ENCODE data around the gene SMPDL3B.

The SMPDL3B gene, protein sequence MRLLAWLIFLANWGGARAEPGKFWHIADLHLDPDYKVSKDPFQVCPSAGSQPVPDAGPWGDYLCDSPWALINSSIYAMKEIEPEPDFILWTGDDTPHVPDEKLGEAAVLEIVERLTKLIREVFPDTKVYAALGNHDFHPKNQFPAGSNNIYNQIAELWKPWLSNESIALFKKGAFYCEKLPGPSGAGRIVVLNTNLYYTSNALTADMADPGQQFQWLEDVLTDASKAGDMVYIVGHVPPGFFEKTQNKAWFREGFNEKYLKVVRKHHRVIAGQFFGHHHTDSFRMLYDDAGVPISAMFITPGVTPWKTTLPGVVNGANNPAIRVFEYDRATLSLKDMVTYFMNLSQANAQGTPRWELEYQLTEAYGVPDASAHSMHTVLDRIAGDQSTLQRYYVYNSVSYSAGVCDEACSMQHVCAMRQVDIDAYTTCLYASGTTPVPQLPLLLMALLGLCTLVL

DNA sequence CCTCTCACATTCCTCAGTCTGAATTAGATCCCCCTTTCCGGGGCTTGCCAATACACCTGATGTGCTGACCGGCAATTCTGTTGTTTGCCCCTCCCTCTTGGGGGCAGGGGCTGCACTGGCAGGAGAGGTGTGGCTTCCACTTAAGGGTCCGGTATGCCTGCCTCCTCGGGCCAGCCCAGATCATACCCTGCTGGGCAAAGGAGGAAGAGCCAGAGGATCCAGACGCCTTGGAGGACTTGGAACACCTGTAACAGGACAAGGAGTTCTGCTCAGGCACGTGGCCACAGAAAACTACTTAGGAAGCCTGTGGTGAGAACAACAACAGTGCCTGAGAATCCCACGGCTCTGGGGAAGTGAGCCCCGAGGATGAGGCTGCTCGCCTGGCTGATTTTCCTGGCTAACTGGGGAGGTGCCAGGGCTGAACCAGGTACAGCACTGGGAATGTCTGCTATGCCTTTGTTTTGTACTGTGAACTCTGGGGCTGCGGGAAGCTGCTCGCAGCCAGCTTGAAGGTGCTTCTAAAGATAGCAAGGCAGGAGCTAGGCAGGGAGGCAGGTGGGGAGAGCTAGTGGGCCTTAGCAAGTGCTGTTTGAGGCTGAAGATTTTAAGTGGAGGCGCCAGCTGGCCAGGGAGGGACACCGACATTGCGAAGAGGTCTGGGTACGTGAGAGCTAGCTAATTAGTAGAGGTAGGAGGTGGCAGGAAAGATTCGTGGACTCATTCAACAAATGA is at the start of gene SMPDL3B:
TSS of gene SMPDL3B (plus strand) at position 183 of the 732 bp plus-strand sequence. CDS start at position 367, 184 bp downstream.
- DNase-seq: no peak

DNA sequence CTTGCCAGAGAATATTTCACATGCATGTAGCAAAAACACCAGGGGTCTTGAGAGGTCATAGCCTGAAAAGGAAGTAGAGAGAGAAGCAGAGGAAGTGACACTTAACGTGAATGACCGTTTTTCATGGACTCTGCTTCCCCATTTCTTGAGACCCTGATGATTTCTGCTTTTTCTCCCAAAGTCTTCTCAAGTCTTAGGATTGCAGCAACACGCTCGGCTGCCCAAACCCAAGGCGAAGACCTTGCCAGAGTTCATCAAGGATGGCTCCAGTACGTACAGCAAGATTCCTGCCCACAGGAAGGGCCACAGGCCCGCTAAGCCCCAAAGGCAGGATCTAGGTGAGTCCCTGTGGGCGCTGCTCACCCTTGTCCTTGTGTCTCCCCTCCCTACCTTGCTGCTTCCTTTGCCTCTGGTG is 49.7 kb upstream of the SMPDL3B start:
- no peak for DNase-seq

DNA sequence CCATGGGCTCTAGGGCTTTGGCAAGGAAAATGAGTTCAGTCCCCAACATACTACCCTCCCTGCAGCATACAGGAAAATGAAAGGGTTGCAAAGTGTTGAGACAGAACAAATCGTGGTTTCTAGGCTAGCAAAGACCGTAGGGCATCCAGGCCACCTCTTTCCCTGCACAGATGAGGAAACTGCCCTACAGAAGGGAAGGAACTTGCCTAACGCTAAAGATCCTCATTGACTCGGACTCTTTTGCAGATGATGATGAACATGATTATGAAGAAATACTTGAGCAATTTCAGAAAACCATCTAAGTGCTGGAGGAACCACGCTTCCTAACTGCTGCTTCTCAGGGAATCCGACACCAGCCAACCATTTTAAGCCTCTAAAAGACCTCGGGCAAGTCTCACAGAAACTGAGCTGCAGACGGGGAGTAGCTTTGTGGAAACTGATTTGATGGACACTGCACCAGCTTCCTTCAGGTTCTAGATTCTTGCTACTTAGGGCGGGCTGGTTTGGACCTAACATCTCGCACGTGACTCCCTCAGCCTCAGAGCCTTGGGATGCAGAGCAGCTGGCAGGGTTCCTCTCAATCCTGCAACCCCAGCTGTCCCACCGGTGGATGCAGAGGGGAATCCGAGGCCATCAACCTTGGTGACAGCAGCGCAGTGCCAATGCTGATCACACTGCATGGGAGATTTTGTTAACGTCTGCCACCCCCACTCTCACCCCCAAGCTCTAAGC is 49.0 kb upstream of the SMPDL3B start:
- no peak for DNase-seq

DNA sequence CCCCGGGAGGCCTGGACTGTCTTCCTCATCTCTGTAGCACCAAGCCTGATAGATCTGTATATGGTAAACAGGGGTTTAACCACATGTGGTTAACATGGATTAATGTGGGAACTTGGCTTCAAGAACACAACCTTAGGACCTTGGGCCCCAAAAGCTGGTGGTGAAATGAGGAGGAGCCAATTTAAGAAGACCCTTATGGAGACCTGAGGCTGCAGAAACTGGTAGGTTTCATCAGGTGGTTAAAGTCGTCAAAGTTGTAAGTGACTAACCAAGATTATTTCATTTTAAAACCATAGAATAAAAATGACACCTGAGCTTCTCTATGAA is 48.5 kb upstream of the SMPDL3B start:
- DNase-seq: no peak

DNA sequence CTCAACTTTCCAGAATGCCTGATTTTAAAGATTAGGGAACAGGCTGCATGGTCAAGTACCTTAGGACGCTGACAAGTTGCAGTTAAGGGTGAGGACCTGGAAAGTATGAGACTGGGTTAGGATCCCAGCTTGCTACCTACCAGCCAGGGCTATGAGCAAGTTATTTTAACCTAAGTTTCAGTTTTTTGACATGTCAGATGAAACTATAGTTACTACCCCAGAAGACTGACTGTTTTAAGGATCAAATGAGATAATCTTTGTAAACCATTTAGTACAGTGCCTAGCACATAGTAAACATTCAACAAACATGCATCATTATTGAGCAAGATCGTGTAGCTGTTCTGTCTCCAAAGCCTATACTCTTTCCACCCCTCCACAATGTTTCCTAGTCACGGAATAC is 48.1 kb upstream of the SMPDL3B start:
- DNase-seq: no peak

DNA sequence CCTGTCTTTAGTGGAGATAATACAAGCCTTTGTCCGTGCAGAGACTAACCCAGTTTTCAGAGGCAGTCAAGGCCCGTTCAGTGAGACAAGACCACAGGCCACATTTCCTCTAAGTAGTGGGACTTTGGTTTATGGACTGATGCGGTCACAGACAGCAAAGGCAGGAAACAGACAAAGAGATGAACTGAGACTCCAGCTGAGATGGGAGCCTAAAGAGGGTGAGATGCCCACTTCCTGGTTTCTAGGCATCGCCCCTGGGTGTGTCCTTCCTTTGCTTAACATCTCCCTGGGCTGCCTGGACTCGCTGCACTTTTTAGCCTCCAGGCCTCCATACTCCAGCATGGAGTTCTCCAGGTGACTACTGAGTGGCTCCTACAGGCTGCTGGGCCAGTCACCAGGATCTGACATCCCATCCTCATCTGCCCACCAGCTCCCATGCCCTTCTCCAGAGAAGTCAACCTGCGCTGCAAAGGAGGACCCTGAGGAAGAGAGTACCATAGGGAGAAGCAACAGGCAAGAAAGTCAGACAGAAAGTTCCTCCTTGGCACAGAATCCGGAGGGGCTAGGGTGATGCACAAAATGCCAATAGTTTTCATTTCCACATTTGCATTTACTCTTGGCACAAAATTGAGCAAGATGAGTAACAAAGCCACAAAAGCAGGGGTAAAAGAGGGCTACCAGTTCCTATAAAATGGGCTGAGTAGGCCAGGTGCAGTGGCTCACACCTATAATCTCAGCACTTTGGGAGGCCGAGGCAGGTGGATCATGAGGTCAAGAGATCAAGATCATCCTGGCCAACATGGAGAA is 47.4 kb upstream of the SMPDL3B start:
- no peak for DNase-seq

DNA sequence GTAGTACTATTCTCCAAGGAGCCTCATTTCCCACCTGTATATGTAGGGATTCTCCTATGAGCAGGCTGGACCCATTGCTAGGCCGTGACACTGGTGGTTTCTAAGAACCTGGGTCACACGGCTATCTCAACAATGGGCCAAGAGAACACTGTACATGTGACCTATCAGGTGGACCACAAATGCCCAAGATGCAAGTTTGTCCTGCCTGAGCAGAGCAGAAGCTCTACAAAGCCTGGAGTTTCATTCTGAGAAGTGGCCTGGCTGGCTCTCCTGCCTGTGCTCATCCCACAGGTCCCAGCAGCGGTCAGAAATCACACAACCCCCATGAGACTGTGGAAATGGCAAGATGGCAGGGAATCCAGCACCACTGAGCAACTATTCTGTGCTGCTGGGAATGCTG is 45.3 kb upstream of the SMPDL3B start:
- DNase-seq: no peak

DNA sequence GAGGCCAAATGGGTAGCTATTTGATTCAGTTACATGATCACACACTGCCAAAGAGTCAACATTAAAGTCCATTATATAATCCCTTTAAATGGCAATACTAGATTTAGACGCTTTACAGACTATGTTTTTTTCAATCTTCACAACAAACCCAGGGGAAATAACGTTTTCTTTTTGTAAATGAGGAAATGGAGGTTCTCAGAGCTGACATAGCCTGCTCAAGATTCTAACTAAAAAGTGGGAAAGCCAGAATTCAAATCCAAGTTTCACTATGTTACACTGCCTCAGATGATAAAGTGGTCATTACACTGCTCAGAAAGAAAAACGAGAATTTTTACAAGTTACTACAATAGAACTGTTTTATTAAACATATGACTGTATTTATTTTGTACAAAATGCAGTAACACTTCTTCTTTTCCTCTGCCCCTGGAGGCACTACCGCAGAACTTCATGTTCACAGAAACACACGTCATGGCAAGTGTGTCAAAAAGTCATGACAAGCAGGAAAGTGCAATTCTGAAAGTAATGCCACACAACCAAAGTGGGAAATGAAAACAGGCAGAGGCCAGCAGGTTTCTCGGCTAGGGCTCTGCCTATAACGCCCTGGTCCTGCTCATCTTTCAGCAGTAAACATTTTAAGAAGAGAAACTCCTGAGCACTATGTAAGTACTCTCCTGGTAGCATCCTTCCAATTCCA is 43.5 kb upstream of the SMPDL3B start:
- DNase-seq: no peak

DNA sequence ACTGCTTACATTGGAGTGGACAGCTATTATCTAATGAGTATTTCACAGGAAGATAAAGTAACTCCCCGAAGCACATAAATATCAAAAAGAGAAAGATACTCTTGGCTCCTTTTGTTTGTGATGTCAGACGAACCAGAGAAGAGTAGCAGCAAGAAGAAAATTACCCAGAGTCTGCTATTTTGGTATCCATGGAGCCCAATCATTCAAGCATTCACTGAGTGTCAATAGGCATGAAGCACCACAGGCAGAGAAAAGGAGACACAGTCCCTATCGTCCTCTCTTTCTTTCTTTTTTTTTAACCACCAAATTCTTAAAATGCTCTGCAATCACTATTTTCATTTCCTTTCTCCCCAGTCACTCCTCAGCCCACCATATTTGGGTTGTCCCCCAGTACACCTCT is 40.3 kb upstream of the SMPDL3B start:
- DNase-seq: no peak

DNA sequence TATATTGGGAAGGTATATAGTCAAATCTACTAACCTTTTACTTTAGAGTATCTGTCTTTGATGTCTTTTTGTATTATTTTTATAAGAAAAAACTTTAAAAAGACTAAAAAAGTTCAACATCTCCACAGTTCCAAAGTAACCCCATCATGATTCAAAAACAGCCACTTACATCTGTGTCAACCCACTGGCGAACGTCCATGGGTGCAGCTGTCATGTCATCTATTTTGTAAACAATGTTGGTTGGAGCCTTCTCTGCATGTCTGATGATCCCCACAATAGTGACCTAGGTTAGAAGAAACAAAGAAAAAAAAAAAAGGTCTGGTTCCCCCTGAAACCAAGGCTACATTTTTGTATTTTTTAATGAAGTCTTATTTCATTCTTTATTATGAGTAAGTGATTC is 28.0 kb upstream of the SMPDL3B start:
- no peak for DNase-seq

DNA sequence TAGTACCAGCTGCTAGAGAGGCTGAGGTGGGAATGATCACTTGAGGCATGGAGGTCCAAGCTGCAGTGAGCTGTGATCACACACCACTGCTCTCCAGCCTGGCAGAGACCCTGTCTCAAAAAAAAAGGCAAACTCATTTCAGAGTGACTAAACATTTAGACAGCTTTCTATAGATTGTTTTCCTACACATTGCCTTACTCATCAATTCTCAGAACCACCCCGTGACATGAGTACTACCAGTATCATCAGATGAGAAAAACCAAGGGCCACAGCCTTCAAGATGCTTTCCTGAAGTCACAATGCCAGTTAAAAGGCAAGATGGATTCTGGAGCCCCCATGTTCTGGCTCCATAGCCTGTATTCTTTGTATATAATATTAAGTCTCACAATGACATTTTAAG is 22.4 kb upstream of the SMPDL3B start:
- no peak for DNase-seq

DNA sequence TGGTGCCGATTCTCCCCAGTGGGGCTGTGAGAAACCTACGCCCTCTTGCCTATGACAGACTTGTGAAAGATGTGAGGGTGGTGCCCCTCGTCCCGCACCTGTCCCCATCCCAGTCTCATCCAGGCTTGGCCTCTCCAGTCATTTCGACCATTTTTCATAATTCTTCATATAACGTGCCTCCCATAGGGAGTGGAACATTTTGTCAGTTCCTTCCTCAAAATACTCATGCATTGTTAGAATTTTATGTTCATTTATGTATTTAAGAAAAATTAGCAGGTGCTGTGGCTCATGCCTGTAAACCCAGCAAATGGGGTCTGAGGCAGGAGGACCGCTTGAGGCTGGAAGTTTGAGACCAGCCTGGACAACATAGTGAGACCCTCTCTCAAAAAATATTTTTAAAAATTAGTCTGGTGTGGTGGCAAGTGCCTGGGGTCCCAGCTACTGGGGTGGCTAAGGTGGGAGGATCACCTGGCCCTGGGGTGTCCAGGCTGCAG is 19.7 kb upstream of the SMPDL3B start:
- DNase-seq: no peak

DNA sequence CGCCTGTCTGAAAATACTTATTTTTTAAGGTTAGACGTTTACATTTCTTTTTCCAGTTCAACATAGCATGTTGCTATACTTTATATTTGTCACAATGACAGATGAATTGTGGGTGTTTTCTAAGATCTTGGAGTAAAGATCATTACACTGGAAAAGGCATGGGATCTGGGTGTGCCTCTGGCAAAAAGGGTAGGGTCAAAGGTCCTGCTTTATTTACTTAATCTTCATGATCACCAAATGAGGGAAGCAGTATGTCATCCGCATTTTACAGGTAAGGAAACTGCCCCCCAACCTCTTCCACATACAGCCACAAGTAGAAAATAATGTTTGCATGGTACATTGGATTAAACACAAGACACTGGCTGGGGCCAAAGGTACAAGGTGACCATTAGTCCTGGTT is 12.5 kb upstream of the SMPDL3B start:
- DNase-seq: no peak

DNA sequence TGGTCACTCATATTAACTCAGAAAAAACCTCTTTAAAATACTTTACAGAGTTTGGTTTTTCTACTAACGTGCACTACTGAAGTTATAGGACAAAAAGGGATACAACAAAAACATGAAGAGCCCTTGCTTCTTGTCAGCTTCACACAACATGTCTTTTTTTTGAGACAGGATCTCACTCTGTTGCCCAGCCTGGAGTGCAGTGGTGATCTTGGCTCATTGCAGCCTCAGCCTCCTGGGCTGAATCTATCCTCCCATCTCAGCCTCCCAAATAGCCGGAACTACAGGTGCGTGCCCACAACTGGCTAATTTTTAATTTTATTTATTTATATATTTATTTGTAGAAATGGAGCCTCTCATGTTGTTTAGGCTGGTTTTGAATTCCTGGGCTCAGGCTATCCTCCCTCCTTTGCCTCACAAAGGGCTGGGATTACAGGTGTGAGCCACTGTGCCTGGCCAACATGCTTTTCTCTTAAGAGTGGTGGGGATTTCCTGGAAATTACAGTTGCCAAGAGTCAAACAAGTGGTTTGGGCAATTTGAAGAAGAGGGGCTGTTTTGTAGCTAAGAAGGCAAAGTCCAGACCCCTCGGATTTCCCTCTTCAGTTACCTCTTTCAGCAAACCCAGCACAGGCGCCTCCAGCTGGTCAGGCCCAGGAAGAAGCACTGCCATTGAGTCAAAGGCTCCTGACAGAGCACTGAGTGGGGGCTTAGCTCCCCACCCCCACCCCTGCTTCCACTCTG is 6.4 kb upstream of the SMPDL3B start:
- no peak for DNase-seq

DNA sequence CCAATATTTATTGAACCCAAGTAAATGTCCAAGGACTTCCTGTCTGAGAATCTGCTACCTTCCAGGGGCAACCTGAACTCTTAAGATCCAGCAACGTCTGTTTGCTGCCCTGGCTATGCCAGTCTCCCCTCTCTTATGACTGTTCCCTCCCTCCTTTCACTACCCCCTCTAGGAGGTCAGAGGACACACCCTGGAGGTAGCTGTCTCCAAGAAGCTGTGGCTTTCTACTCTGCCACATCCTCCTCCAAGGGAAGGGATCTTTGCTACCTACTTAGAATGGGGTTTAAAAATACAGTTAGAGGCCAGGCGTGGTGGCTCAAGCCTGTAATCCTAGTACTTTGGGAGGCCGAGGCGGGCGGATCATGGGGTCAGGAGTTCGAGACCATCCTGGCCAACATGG is 3.6 kb upstream of the SMPDL3B start:
- DNase-seq: no peak

DNA sequence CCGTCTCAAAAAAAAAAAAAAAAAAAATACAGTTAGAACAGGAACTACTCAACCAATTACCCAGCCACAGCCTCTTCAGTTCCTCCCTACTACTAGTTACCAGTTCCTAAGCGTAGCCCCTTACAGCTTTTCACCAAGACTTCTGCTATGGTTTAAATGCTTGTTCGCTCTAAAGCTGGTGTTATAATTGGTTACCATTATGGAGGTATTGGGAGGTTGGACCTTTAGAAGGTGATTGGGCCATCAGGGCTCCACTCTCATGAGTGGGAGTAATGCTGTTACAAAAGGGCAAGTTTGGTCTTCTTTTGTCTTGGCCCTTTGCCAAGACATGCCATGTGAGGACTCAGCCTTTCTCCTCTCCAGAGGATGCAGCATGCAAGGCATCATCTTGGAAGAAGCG is 3.0 kb upstream of the SMPDL3B start:
- no peak for DNase-seq

DNA sequence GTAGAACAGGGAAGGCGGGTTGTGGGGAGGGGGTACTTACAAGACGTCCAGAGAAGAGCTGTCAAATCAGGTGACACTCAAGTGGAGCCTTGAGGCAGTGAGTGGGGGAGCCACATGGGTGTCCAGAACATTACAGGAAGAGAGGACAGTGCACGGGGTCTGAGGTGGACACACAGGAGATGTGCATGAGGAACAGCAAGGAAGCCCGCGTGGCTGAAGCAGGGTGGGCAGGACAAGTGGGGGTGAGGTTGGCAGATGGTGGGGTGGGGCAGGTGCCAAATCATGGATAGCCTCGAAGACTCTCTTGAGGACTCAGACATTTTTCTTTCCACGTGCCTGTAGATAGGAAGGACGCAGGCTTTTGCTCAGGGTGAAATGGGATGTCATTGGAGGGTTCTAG is 921 bp downstream of the SMPDL3B start:
- no peak for DNase-seq

DNA sequence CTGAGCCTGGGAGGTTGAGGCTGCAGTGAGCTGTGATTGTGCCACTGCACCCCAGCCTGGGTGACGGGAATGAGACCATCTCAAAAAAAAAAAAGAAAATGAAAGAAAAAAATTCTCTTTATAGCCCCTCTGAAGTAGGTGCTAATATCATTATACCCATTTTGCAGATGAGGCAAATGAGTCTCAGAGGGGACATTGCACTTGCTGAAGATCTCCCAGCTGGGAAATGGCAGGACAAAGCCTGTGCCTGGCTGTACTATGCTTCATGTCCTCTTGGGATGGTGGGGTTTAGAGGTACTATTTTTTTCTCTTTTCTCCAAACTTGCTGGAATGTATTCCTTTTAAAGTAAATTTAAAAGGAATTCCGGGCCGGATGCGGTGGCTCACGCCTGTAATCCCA is 1.6 kb downstream of the SMPDL3B start:
- no peak for DNase-seq

DNA sequence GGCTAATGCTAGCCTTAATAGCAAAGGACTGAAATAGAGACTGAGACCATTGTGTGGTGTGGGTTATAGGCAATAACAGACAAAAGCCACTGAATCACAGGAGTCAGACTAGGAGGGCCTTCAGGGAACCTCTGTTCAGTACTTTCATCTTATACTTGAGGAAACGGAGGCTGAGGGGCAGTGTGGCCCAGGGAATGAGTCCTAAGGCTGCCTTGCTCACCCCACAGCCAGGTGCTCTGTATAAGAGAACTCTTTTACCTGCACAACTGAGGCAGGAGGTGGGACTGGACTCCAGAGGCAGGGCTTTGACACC is 2.7 kb downstream of the SMPDL3B start:
- no peak for DNase-seq

DNA sequence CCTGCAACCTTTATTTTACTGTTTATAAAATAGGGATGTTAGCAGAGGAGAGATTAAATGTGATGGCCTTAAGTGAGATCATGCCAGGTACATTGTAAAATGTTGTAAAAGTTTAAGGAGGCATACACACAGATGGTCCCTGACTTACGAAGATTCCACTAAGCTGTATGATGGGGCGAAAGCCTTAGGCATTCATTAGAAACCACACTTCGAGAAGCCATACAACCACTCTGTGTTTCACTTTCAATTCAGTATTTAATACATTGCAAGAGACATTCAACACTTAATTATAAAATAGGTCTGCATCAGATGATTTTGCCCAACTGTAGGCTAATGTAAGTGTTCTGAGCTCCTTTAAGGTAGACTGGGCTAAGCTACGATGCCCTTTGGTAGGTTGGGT is 3.7 kb downstream of the SMPDL3B start:
- no peak for DNase-seq

DNA sequence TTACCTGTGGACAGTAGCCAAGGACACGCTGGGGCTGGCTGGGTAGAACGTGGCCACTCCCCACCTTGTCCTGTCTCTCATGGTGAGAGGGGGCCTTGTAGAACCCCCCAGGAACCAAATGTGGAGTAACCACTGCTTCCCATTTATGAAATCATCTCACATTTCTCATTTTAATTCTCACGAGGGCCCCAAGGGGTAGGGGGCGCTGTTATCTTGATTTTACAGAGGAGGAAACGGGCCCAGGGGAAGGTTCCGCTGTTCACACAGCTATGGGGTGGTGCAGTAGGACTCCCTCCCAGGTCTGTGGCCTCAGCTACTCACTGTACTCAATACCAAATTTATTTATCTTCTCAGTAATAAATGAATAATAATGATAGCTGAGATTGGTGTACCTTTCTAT is 5.5 kb downstream of the SMPDL3B start:
- no peak for DNase-seq
